ENCODE results near the gene S100A4.
"Not testable (repeated sequence)": the region's sequence is repeated elsewhere in the genome, so short reads cannot be mapped to it uniquely, and the experiment has no call there.

S100A4 gene

DNA sequence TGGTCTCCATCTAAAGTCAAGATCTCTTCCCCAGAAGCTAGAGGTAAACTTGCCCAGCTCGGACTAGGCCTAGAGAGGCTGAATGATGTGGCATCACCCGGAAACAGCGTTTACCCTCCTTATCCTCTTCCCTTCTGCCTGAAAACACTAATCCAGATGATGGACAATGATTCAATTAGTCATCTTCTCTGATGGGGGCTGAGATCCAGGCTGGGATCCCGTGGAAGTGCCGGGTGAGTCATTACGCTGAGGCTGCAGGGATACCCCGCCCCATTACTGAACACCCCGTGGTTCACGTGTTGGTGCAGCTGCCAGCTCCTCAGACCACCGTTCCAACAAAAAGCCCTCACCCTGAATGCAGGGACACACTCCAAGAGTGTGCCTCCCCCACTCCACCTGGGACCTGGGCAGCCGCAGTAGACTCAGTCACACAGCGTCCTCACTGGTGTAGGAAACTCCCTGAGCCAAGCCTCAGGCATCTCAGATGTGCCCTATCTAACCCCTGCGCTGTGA lies 11.9 kb downstream of the S100A4 start:
- DNase-seq (ENCODE audit: low spot score): no peak

DNA sequence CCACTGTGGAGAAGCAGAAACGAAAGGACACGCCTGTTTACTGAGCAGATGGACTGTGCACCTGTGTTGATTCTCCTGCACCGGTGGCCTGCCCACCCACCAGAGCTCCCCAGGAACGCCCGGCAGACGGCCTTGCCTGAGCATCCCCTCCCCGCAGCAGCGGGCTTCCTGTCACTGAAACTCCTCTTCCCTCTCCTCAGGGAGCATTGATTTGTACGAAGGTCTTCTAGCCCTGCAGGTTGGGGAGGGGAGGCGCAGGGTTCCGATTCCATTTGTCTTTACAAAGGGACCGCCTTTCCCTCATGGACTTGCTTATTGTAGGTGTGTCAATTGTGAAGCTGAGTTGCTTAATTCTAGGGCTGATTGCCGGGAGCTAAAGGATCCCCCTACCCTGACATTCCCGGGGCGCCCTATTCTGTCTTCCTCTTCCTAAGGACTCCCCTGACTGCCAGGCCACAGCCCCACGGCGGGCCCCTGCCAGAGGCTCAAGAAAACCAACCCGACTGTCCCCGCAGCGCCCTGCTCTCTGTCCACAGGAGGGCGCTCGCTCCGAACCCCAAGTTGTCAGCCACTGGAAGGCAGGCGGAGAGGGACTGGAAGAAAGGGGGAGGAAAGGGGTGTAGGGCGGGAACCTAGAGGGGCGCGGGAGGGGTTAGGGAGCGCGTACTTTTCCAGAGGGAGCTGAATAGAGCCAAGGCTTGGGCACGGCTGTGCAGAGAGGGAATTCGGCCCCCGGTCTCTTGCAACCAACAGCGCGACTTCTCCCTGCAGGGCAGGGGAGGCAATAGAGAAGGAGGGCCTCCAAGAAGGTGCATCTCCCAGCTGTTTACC lies 12.6 kb downstream of the S100A4 start:
- peak; percentile 87 for DNase-seq (ENCODE audit: low spot score)

DNA sequence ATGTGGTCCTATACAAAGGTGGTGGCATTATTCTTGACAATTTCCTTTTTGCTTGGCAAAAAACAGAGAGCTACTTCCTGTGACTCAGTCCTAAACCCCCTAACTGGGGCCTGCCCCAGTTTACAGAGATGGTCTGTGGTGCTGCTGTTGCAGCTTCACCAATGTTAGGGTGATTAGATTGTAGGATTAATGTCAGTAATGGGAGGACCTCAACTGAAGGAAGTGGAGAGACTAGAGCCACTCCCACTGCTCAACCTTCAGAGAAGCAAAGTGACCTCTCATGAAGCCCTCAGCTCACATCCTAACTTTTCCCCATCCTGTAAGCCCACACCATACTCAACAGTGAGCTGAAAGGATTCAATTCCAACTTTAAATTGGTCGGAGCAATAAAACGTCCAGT lies 13.4 kb downstream of the S100A4 start:
- no peak for DNase-seq (ENCODE audit: low spot score)

DNA sequence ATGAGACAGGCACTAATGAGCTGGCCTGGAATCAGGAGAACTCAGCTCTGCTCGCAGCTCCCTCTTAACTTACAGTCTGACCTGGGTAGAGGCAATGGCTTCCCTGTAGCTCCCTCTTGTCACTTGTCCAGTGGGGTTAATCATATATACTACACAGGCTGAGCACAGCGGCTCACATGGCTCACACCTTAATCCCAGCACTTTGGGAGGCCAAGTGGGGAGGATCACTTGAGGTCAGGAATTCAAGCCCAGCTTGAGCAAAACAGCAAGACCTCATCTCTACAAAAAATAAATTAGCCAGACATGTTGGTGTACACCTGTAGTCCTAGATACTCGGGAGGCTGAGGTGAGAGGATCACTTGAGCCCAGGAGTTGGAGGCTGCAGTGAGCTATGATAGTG lies 14.0 kb downstream of the S100A4 start:
- DNase-seq (ENCODE audit: low spot score): no peak

DNA sequence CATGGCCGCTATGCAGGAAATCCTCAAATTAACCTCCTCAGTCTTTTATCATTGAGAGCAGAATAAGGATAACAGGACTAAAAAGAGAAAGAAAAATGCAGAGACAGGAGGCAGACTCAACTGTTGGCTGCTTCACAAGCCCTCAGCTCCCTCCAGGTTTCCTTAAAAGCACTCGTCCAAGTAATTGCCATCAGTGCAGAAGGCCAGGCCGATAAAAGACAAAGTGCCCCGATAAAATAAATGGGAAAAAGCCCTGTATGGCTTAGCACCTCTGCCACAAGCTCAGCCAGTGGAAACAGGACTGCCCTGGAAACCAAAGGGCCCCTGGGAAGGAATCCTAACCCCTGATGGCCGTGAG lies 17.9 kb downstream of the S100A4 start:
- DNase-seq (ENCODE audit: low spot score): no peak

DNA sequence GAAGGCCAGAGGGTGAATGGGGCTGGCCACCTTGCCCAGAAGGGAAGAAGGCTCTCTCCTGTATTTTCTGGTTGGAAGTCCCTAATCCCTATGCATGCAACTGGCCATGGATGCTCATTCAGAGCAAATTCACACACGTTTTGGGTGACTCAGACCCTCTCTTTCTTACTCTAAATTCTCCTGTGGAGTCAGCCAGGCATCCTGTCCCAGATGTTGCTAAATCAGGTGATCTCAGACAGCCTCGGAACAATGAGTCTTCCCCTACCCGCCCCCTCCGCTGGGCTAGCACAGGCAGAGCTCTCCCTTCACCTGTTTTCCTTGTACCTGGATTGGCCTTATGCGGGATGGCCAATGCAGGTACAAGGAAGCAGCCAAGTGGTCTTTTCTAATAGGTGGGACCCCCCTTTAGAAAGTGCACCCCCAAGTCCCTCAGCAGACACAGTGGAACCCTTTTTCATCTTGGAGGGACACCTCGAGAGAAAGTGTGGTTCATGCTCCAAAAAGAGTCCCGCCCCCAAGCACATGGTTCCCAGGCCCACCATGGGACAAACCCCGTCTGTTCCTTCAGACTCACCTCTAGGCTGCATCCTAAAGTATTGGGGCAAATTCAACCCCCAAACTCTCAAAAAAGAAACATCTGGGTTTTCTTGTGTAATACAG lies 18.5 kb downstream of the S100A4 start:
- DNase-seq (ENCODE audit: low spot score): no peak

DNA sequence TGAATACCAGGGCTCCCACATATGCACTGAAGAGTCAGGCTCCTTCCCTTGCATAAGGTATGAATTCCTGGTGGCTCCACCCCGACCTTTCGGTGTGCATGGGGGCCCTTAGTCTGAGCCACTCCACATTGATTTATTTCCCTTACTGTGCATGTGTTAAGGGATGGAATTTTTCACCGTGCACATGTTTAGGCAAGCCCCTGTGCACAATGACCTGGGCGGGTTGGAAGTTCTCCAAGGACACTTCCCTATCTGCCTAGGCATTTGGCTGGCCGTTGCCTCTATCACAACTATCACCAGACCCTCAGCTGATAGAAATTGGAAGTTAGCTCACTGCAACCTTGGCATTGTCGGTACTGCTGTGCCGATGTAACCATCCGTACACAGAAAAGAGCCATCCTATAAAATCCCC lies 19.5 kb downstream of the S100A4 start:
- DNase-seq (ENCODE audit: low spot score): no peak

DNA sequence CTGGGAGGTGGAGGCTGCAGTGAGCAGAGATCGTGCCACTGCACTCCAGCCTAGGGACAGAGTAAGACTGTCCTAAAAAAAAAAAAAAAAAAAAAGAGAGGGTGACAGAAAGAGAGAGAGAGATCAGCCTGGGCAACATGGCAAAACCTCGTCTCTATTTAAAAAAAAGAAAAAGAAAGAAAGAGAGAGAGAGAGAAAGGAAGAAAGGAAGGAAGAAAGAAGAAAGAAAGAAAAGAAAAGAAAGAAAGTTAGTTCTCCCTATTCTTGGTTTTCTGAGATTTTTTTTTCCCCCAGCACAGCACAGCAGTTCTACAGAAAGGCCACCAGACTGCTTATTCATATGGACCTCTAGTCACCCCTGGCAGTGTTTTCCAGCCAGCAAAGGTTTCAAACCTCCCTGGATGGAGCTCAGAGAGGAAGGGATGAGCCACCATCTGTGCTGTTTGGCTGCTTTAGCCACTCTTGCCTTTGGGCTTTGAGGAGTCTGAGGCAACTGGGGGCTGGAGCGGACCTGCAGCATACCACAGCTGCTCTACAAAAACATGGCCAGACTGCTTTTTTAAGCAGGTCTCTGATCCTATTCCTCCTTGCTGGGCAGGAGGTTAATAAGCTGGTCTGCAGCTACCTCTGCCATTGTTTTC lies 20.4 kb downstream of the S100A4 start:
- no peak for DNase-seq (ENCODE audit: low spot score)

DNA sequence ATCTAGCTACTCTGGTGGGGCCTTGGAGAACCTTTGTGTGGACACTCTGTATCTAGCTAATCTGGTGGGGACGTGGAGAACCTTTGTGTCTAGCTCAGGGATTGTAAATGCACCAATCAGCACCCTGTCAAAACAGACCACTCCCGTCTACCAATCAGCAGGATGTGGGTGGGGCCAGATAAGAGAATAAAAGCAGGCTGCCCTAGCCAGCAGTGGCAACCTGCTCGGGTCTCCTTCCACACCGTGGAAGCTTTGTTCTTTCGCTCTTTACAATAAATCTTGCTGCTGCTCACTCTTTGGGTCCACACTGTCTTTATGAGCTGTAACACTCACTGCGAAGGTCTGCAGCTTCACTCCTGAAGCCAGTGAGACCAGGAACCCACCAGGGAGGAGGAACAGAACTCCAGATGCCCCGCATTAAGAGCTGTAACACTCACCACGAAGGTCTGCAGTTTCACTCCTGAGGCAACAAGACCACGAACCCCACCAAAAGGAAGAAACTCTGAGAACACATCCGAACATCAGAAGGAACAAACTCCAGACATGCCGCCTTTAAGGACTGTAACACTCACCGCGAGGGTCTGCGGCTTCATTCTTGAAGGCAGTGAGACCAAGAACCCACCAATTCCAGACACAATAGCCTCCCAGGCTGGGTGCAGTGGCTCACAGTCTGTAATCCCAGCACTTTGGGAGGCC lies 23.1 kb downstream of the S100A4 start:
- DNase-seq (ENCODE audit: low spot score): not testable (repeated sequence)

DNA sequence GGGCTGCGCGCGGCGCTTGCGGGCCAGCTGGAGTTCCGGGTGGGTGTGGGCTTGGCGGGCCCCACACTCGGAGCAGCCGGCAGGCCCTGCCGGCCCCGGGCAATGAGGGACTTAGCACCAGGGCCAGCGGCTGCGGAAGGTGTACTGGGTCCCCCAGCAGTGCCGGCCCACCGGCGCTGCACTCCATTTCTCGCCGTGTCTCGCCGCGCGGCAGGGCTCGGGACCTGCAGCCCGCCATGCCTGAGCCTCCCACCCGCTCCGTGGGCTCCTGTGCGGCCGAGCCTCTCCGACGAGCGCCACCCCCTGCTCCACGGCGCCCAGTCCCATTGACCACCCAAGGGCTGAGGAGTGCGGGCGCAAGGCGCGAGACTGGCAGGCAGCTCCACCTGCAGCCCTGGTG lies 23.8 kb downstream of the S100A4 start:
- DNase-seq (ENCODE audit: low spot score): not testable (repeated sequence)

DNA sequence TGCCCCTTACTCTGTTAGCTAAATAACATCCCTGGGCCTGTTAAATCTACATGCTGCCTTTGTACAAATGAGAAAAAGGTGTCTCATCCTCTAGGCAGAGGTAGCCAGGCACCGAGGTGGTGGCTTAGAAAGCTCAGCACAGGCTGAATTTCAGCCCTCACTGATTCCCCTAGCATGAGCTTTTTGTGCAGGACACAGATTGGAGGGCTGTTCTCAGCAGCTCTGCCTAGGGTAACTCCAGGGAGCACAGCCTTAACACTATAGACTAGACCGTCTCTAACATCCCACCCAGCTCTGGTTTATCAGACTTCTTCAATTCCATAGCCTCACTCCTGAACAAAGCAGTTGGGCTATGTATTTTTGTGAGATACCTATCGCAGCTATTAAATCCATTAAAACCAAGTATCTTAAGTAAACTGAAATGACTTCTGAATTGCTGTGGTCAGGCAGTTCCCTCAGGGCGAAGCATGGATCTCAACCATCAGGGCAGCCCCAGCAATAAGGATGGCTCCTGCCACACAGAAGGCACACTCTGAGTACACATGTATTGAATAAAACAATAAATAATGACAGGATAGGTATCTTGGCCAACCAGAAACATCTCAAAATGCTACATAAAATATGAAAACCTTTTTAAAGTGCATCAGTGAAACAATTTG lies 24.7 kb downstream of the S100A4 start:
- DNase-seq (ENCODE audit: low spot score): no peak

DNA sequence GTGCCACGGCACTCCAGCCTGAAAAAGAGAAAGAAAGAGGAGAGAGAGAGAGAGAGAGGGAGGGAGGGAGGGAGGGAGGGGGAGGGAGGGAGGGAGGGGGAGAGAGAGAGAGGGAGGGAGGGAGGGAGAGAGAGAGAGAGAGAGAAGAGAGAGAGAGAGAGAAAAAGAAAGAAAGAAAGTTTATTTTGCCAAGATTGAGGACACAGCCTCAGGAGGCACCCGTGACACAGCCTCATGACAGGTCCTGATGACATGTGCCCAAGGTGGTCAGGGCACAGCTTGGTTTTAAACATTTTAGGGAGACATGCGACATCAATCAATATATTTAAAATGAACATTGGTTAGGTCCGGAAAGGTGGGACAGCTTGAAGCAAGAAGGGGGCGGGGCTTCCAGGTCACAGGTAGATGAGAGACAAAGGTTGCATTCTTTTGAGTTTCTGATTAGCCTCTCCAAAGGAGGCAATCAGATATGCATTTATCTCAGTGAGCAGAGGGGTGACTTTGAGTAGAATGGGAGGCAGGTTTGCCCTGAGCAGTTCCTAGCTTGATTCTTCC lies 25.4 kb downstream of the S100A4 start:
- DNase-seq (ENCODE audit: low spot score): not testable (repeated sequence)

DNA sequence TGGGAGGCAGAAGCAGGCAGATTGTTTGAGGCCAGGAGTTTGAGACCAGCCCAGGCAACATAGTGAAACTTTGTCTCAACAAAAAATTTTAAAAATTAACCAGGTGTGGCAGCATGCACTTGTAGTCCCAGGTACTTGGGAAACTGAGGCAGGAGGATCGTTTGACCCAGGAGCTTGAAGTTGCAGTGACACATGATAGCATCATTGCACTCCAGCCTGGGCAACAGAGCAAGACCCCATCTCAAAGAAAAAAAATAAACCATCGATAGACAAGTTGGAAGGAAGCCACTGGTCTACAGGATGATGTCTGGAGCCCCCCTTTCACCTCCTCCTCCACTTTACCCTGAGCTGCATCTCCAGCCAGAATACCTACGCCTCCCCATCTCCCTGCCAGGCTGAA lies 26.4 kb downstream of the S100A4 start:
- DNase-seq (ENCODE audit: low spot score): no peak

DNA sequence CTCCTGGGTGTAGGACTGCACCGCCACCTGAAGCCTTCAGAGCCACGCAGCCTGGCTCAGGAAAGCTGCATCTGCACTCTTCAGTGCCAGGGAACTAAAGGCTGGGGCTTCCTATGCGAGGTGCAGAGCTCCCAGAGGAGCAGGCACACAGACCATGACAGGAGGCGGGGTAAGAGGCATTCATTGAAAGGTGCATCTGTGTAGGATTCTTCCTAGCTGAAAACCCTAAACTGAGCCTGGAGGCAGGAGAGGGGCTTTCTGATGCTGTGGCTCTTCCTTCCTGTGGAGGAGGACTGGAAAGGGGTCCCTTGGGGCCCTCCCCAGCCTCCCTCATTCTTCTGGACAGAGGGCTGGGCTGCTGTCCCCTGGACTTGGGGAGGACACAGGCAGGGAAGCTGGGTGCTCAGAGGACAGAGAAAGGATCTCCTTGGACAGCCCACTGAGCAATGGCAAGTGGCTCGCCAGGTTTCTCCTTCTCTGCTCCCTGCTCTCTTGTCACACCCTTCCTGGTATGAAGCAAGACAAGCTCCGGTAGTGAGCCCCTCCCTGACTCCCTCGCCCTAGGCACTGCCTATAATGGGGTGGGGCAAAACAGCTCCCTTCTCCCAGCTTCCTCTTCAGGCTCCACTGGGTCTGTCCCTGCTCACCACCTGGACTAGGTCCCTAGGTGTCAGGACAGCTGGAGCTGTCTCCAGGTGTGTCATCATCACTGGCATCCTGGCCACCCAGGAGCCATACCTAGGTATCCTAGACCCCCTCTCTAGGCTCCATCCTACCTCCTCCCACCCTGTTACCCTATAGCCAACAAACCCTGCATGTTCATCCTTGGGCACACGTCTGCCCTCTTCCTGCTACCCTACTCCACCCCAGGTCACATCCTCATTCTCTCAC lies 29.9 kb downstream of the S100A4 start:
- no peak for DNase-seq (ENCODE audit: low spot score)

DNA sequence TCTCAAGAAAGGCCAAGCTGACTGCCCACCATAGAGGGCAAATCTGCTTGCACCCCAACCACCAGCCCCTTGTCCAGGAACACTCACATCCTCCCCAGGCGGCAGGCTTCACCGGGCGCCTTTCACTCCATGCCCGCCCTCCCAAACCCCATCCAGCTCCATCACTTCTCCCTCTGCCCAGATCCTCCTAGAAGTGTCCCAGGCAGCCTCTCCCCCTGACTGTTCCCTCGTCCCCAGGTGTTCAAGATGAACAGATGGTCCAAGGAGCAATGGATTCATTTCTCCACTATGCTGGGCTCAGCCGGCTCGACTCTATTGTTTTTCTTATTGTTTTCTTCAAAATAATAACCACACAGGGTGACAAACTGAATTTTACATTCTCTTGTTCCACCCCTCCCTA lies 31.9 kb downstream of the S100A4 start:
- DNase-seq (ENCODE audit: low spot score): no peak

DNA sequence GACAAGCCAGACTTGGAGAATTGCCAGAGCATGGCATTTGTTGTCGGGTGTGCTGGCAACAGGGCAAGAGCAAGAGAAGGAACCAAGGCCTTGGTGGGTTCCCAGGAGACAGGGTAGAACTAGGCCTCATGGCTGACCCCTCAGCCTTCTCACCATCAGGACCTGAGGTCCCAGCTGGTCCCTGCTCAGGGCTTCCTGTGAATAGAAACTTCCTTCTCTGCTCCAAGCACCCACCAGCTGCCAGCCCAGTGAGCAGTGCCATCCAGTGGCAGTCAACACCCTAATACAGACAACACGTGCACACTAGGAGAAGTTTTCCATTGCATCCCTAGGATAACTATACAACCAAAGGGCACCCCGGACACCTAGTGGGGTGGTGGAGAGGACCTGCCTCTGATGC lies 32.6 kb downstream of the S100A4 start:
- DNase-seq (ENCODE audit: low spot score): no peak

DNA sequence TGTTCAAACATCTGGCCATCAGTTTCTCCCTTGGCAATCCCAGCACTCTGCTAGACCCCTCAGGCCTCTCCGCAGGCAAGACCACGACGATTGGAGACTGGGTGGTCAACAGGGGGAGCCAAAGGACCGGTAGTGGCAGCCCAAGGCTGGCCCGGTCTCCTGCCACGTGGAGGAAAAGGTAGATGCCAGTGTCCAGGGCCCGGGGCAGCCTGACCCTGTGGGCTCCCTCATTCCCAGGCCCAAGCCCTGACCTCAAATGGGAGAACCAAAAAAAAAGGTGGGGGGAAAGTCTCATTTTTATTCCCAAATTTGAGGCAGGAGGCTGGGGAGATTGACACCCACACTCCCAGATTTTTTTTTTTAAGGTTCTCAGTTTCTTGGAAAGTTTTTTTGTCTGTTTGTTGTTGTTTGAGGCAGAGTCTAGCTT lies 34.6 kb downstream of the S100A4 start:
- peak; percentile 88 for DNase-seq (ENCODE audit: low spot score)

DNA sequence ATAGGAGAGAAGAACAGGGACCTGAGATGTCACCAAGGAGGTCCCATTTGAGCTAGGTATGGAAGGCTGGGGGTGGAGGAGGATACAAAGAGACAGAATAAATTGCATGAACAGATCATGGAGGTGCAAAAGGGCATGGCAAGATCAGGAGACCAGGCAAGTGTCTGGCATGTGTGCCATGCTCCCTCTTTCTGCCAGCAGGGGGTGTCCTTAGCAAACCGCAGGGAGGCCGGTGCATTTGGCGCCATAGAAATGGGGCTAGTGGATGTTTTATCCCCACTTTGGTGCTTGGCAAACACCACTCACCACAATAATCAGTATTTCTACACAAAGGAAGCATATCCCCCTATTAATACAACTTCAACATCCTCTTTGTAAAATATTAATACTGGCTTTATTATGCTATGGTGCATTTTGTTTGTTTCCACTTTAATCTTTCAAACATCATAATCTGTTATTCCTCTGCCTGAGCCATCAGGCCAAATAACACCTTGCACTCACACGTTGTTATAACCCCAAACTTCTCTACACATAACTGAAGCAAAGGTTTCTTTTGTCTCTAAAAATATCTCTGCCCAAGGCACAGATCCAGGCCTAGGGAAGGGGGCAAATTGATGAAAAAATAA lies 35.8 kb downstream of the S100A4 start:
- peak; percentile 60 for DNase-seq (ENCODE audit: low spot score)

DNA sequence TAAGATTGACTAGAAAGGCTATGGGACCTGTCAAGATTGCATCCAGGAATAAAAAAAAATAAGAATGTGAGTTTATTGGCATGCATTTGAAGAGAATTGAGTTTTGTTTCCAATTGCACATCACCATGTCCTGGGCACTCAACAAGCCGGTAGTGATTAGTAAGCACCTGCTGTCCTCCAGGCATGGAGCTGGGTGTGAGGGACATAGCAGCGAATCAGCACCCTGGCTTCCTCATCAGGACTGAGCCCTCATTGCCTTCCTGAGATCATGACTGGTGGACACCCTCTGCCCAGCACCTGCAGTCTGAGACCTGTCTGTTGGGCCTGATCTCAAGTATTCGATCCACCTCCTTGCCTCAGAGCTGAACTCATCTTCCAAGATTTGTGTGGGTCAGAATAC lies 36.6 kb downstream of the S100A4 start:
- no peak for DNase-seq (ENCODE audit: low spot score)

Measured in HuH-7.5 (cell line).